AG09319 (cell line): Measurements from ENCODE around the gene PPP1R7.

Source experiments
- DNase-seq: peaks from one replicate; pipeline ENCODE4 v3.0.0-alpha.2; 2010; ENCODE audit warnings: low read depth; ENCODE audit errors: extremely low read depth
- TF ChIP-seq, protein P1 (sequence below): IDR thresholded peaks from 2 replicates; pipeline ENCODE4 v1.5.1; 2011; ENCODE audit warnings: low read depth, mild to moderate bottlenecking, inconsistent platforms, low read length, moderate library complexity

PPP1R7 gene

DNA sequence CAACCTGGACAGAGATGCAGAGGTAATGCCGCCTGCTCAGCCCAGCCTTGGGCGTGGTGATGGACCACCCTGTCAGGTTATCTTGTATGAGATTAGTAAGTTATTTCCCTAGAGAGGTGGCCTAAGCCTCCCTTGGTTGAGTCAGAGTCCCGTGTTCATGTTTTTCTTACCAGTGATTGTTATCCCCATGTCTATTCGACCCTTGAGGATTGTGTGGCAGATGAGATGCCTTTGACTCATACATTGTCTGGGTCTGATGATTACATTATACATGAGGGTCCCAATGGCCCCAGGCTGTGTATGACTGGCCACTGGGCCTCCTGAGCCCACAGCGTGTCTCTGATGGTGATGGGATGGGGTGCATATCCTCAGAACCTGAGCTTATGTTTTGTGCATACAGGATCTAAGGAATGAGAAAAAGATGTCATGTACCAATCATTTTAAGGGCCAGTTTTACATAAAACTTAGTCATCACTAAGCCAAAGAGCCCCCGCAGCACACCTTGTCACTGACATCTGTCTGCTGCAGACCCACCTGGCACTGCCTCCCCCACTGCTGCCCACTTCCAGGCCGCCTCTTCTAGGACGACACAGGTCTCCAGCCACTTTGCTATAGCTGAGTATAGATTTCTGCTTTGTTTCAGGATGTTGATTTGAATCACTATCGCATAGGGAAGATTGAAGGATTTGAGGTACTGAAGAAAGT, 7.7 kb downstream of the PPP1R7 start:
- no peak for DNase-seq
- TF ChIP-seq, protein P1, sequence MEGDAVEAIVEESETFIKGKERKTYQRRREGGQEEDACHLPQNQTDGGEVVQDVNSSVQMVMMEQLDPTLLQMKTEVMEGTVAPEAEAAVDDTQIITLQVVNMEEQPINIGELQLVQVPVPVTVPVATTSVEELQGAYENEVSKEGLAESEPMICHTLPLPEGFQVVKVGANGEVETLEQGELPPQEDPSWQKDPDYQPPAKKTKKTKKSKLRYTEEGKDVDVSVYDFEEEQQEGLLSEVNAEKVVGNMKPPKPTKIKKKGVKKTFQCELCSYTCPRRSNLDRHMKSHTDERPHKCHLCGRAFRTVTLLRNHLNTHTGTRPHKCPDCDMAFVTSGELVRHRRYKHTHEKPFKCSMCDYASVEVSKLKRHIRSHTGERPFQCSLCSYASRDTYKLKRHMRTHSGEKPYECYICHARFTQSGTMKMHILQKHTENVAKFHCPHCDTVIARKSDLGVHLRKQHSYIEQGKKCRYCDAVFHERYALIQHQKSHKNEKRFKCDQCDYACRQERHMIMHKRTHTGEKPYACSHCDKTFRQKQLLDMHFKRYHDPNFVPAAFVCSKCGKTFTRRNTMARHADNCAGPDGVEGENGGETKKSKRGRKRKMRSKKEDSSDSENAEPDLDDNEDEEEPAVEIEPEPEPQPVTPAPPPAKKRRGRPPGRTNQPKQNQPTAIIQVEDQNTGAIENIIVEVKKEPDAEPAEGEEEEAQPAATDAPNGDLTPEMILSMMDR = no peak

GRCh38 chr2:241158546-241158900, 8.3 kb downstream of the PPP1R7 start:
- TF ChIP-seq, protein P1 = no peak
- no peak for DNase-seq

DNA sequence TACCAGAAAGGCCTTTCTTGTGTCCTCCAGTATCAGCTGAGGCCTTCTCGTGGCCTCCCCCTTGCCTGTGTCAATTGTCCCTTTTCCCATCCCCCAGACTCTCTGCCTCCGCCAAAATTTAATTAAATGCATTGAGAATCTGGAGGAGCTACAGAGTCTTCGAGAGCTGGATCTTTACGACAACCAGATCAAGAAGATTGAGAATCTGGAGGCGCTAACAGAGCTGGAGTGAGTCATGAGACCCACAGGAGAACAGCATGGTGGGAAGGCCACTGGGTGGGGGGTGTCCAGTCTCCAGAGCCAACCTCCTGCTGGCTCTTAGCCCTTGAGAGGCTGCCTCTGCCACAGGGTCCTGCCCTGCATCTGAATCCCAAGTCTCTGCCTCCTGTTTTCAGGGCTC, 8.8 kb downstream of the PPP1R7 start:
- DNase-seq = no peak
- TF ChIP-seq, protein P1 = no peak

GRCh38 chr2:241160318-241160717, 10.1 kb downstream of the PPP1R7 start:
- TF ChIP-seq, protein P1 = no peak
- DNase-seq = no peak

DNA sequence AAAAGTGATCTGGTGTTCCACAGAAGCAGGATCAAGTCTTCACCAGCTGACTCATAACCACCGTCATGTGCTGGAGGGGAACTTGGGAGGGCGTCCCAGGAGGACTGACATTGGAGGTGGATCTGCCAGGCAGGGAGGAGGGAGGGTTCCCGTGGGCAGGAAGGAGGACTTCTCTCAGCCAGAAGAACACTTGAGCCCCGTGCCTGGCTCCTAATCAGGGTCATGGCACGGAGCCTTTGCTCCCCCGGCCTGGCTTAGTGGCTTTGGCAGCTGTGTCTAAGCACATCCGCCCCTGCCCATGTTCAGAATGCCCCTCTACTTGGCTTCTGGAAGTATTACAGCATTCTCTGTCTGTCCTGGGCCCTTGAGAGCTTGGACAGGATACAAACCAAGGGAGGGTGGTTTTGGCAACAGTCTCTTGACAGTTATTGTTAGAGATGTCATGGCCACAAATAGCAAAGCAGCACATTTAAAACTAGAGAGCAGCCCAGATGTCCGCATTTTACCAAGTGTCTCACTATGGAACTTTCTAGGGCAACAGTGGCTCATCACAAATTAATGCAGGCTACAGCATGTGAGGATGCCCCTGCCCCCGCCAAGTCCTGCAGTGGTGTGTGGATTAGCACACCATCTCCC, 11.5 kb downstream of the PPP1R7 start:
- peak; percentile 84 for DNase-seq
- TF ChIP-seq, protein P1 = no peak

DNA sequence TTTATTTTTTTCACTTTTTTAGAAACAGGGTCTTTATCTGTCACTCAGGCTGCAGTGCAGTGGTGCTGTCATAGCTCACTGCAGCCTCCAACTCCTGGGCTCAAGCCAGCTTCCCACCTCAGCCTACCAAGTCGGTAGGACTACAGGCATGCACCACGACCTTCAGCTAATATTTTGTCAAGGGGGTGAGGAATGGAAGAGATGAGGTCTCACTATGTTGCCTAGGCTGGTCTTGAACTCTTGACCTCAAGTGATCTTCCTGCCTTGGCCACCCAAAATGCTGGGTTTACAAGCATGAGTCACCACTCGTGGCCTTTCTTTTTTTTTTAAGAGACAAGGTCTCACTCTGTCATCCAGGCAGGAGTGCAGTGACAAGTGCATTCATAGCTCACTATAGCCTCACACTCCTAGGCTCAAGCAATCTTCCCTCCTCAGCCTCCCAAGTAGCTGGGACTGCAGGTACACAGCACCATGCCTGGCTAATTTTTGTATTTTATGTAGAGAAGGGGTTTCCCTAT, 13.4 kb downstream of the PPP1R7 start:
- DNase-seq = no peak
- TF ChIP-seq, protein P1 = no peak

DNA sequence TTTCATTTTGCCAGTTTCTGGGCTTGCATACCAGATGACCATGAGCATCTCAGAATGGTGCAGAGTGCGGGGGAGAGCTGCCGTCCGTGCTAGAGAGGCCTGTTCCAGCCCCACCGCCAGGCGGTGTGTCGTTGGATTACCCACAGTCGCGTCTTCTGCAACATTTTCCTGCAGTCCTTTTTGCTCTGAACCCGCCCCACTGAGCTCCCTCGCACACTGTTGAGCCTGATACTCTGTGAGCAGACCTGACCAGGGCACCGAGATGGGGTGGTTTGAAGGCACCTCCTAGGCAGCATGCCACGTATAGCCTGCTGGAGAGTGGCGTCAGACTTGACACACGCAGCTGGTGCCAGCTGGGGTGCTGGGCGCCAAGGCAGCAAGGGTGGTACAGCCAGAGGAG, 18.1 kb downstream of the PPP1R7 start:
- DNase-seq = no peak
- TF ChIP-seq, protein P1 = no peak
